SKM-1 treated with dmso at 0.1 percent for 144 hours (cell line): ENCODE data around the gene PDZD2.

ENCODE experiments used
- DNase-seq: peaks from one replicate; lab custom pipeline; 2025; ENCODE audit not compliant: unreplicated experiment; lab: John Stamatoyannopoulos, UW

Gene PDZD2

GRCh38 chr5:31860726-31861433 lies 221.9 kb downstream of the PDZD2 start:
- no peak for DNase-seq

- no peak for DNase-seq
Measured at GRCh38 chr5:31861601-31862000, 222.7 kb downstream of the PDZD2 start.

- no peak for DNase-seq
Measured at GRCh38 chr5:31863991-31864411, 225.1 kb downstream of the PDZD2 start.

- no peak for DNase-seq
Measured at GRCh38 chr5:31866166-31866565, 227.2 kb downstream of the PDZD2 start.

- DNase-seq, result no peak
Measured at GRCh38 chr5:31867219-31867618, 228.3 kb downstream of the PDZD2 start.

- no peak for DNase-seq
Measured at GRCh38 chr5:31880449-31880848, 241.5 kb downstream of the PDZD2 start.

- DNase-seq, result no peak
Measured at GRCh38 chr5:31884896-31885295, 246.0 kb downstream of the PDZD2 start.

- no peak for DNase-seq
Measured at GRCh38 chr5:31886206-31886605, 247.3 kb downstream of the PDZD2 start.

- DNase-seq, result no peak
Measured at GRCh38 chr5:31887556-31887955, 248.6 kb downstream of the PDZD2 start.

- no peak for DNase-seq
Measured at GRCh38 chr5:31888564-31888963, 249.6 kb downstream of the PDZD2 start.

GRCh38 chr5:31889001-31889561 lies 250.2 kb downstream of the PDZD2 start:
- no peak for DNase-seq

GRCh38 chr5:31890046-31890445 lies 251.1 kb downstream of the PDZD2 start:
- DNase-seq, result no peak

- DNase-seq, result no peak
Measured at GRCh38 chr5:31894141-31894540, 255.2 kb downstream of the PDZD2 start.

GRCh38 chr5:31895199-31895820 lies 256.4 kb downstream of the PDZD2 start:
- DNase-seq, result no peak

- DNase-seq, result no peak
Measured at GRCh38 chr5:31898036-31898632, 259.2 kb downstream of the PDZD2 start.

- DNase-seq, result no peak
Measured at GRCh38 chr5:31900296-31900865, 261.4 kb downstream of the PDZD2 start.

- DNase-seq, result no peak
Measured at GRCh38 chr5:31901807-31902530, 263.0 kb downstream of the PDZD2 start.

- DNase-seq, result no peak
Measured at GRCh38 chr5:31908396-31908795, 269.5 kb downstream of the PDZD2 start.

- no peak for DNase-seq
Measured at GRCh38 chr5:31909073-31909472, 270.1 kb downstream of the PDZD2 start.

GRCh38 chr5:31911291-31912265 lies 272.6 kb downstream of the PDZD2 start:
- no peak for DNase-seq
